K562 (cell line): ENCODE results near the gene ATG4D. TPM values are rescaled to one million over a fixed set of nuclear protein-coding genes. Genes with fewer than 3 reads are reported as not detected.

Experiments
- ATF6 ChIP-seq: sonication (generic); formaldehyde crosslinking; IDR thresholded peaks from 2 replicates; pipeline ENCODE4 v1.4.0; 2020; ENCODE audit warnings: mild to moderate bottlenecking, missing genetic modification reagents
- ELF4 ChIP-seq: fragments of 450-650 bp; formaldehyde crosslinking; IDR thresholded peaks from 2 replicates; pipeline ENCODE4 v1.4.0; 2022; ENCODE audit warnings: missing genetic modification characterization
- KDM5B ChIP-seq: fragments of 200-600 bp; sonication (generic); IDR thresholded peaks from 2 replicates; pipeline ENCODE4 v1.6.1; 2012; ENCODE audit warnings: low read depth, mild to moderate bottlenecking, moderate library complexity, low read length, control low read depth, inconsistent platforms; ENCODE audit not compliant: insufficient replicate concordance
- MNT ChIP-seq, 2 experiments: fragments of 450-650 bp; conservative IDR thresholded peaks; 2 replicates each; pipeline ENCODE4 v1.6.1; 2017; ENCODE audit warnings: mild to moderate bottlenecking in 2 of 2, moderate library complexity in 2 of 2
- NFE2 ChIP-seq: IDR thresholded peaks from 2 replicates; pipeline ENCODE4 v1.6.1; 2014; ENCODE audit warnings: antibody characterized with exemption, low read depth
- RBM25 ChIP-seq: fragments of 200-400 bp; formaldehyde crosslinking; IDR thresholded peaks from 2 replicates; pipeline ENCODE4 v1.6.1; 2018; ENCODE audit warnings: low read length, low read depth, moderate library complexity; ENCODE audit not compliant: severe bottlenecking
- ZBTB2 ChIP-seq: fragments of 450-650 bp; IDR thresholded peaks from 2 replicates; pipeline ENCODE4 v1.6.1; 2016; ENCODE audit warnings: antibody characterized with exemption
- ZNF224 ChIP-seq: sonication (generic); formaldehyde crosslinking; IDR thresholded peaks from 2 replicates; pipeline ENCODE4 v1.8.0; 2022; ENCODE audit warnings: mild to moderate bottlenecking, missing genetic modification reagents
- ZNF347 ChIP-seq: fragments of 450-650 bp; formaldehyde crosslinking; IDR thresholded peaks from 2 replicates; pipeline ENCODE4 v1.4.0; 2020; ENCODE audit warnings: low read depth, mild to moderate bottlenecking, moderate library complexity
- ZNF561 ChIP-seq: fragments of 450-650 bp; formaldehyde crosslinking; conservative IDR thresholded peaks from 2 replicates; pipeline ENCODE4 v1.4.0; 2020; ENCODE audit warnings: mild to moderate bottlenecking, moderate library complexity
- polyA plus RNA-seq, 8 experiments: library from polyadenylated mRNA; depleted of rRNA in 4 of 8; stranded (reverse) in 5 of 8; unstranded in 3 of 8; fragments of >200 nt; fragmentation: Nextera tagmentation in 2 of 8; fragmentation: Illumina TruSeq in 1 of 8; extraction: Ambion mirVana in 2 of 8; extraction: Trizol in 1 of 8; gene quantifications; 2 replicates each; pipeline versions ENCODE4 v1.2.1 to v1.2.3, GENCODE V29; 2011 to 2014; ENCODE audit warnings: inconsistent platforms in 1 of 8, missing spikeins in 1 of 8
- total RNA-seq, 7 experiments: library from RNA; depleted of rRNA in 6 of 7; stranded (reverse); fragments of >200 nt in 6 of 7; fragmentation: Illumina TruSeq in 2 of 7; extraction: Trizol in 2 of 7; gene quantifications; 2 replicates each; pipeline versions ENCODE4 v1.2.1 to v1.2.3, GENCODE V29; 2011 to 2021; ENCODE audit warnings: low replicate concordance in 1 of 7

The ATG4D gene
- total and polyA plus RNA-seq, 9 of the 15 experiments (the other 6 are each of a cell fraction or from before 2014, with no cell fraction given): 0.51 to 66.1 (median 22.9) TPM

- TF ChIP-seq KDM5B: peak; percentile 71
- TF ChIP-seq ELF4 (CRISPR knock-in tag): no peak
- TF ChIP-seq NFE2: 0 out of 2 replicates have a peak, but pooled peaks have one; percentile 38
- TF ChIP-seq ATF6 (CRISPR knock-in tag): peak; percentile 77; the same call in 1 of the 2 replicates
- TF ChIP-seq ZNF224 (CRISPR knock-in tag): no peak
- peak; percentile 61 to 70 for TF ChIP-seq MNT (conservative IDR thresholded peaks at IDR 0.05)
- no peak for TF ChIP-seq ZNF347 (CRISPR knock-in tag)
- peak; percentile 94 for TF ChIP-seq ZBTB2
- peak; percentile 23 for TF ChIP-seq RBM25
- TF ChIP-seq ZNF561 (CRISPR knock-in tag): no peak
These were observed 22.1 kb downstream of the ATG4D start, which contains the start of gene KRI1 (continued) for GRCh38 chr19:10565567-10566407.
